ENCODE measurements around the gene ARF6.
A peak's percentile ranks its signal among the peaks of the same experiment; 100 is the strongest.
"Not testable (repeated sequence)": the region's sequence is repeated elsewhere in the genome, so short reads cannot be mapped to it uniquely, and the experiment has no call there.

The ARF6 gene

GRCh38 chr14:49907186-49907585, 14.3 kb downstream of the ARF6 start:
- DNase-seq (ENCODE audit: low read depth) = no peak

DNA sequence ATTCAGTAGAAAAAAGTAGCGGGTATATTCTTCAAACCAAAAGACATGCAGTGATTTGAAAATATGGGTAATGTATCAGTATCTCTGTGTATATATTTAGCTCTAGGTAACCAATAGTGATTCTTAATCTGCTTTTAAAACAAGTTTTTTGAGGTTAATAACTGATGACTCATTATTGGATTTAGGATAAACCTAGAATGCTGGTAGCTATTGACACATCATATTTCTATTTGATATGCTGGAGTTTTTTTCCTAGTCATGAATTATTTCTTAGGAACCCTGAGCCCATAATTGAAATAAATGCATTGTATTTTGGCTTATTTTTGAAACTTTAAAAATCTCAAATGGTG, 15.5 kb downstream of the ARF6 start:
- no peak for DNase-seq (ENCODE audit: low read depth)

DNA sequence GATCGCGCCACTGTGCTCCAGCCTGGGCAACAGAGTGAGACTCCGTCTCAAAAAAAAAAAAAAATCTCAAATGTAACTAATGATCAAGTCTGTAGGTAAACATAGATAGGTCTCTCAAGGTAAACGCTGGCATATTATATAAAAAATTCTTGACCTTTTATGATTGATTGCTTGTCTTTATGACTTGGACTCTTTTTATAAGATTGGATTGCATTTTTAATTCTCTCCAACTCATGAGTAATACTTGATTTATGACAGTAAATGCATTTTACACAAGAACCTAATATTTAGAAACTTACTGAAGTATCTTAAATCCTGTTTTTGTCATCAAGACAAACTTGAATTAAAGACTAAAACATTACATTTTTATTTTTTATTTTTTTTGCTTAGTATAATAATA, 16.1 kb downstream of the ARF6 start:
- DNase-seq (ENCODE audit: low read depth) = no peak

- DNase-seq (ENCODE audit: low read depth) = no peak
Observed at GRCh38 chr14:49915085-49915484, 22.2 kb downstream of the ARF6 start.

- DNase-seq (ENCODE audit: low read depth) = no peak
Observed at GRCh38 chr14:49918706-49919105, 25.8 kb downstream of the ARF6 start.

GRCh38 chr14:49919825-49920659, 27.2 kb downstream of the ARF6 start:
- no peak for DNase-seq (ENCODE audit: low read depth)

DNA sequence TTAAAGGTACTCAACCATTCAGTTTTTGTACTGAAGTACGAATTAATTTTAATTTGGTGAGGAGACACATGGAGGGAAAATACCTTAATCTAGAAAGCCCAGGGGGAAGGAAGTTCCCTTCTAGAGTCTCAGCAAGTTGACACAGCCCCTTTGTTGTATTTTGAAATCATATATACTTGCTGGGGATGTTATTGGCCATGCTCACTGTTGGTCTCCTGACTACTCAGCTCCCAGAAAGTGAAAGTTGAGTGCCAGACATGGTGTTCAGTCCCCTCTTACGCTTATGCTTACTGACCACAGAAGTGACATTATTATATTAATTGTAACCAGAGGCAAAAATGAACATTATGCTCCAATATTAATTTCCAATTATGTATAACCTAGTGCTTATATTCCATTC, 28.1 kb downstream of the ARF6 start:
- no peak for DNase-seq (ENCODE audit: low read depth)

GRCh38 chr14:49921401-49921800, 28.5 kb downstream of the ARF6 start:
- DNase-seq (ENCODE audit: low read depth) = no peak

DNA sequence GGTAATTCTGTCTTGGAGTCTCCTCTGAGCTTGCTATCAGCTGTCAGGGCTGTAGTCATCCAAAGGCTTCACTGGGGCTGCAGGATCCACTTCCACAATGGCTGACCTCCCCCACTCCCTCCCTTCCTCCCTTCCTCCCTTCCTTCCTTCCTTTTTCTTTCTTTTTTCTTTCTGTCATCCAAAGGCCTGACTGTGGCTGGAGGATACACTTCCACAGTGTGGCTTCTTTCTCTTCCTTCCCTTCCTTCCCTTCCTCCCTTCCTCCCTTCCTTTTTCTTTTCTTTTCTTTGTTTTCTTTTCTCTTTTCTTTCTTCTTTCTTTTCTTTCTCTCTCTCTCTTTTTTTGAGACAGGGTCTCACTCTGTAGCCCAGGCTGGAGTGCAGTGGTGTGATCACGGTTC, 30.6 kb downstream of the ARF6 start:
- no peak for DNase-seq (ENCODE audit: low read depth)

GRCh38 chr14:49923881-49924280, 31.0 kb downstream of the ARF6 start:
- no peak for DNase-seq (ENCODE audit: low read depth)

DNA sequence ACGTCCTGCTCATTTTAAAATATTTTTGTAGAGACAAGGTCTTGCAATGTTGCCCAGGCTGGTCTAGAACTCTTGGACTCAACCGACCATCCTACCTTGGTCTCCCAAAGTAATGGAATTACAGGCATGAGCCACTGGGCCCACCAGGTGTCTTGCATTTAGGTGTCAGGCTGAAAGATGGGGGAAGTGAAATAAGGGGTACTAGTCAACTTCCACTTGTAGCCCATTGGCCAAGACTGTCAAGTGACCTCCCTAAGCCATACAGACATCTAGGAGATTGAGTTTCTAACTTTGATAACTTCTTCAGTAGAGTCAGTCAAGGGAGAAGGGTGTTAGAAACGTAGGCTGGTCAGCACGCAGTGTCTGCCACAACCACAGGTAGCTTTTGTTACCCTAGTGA, 32.0 kb downstream of the ARF6 start:
- DNase-seq (ENCODE audit: low read depth) = no peak

DNA sequence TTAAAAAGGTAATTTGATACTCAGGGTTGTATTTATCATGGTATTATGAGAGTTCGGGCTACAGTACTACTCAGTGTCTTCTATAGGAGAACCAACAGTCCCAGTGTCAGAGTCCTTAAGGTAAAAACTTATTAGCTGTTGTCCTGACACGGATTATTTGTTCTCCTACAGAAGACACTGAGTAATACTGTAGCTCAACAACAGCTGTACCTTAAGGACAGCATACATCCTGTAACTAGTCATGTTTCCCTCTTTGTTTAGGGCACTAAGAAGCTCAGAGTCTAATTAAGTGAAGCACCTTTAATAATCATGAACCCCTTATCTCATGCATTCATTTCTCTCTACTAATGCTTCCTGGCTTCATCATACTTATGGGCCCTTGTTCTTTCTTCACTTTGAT, 33.9 kb downstream of the ARF6 start:
- DNase-seq (ENCODE audit: low read depth) = no peak

DNA sequence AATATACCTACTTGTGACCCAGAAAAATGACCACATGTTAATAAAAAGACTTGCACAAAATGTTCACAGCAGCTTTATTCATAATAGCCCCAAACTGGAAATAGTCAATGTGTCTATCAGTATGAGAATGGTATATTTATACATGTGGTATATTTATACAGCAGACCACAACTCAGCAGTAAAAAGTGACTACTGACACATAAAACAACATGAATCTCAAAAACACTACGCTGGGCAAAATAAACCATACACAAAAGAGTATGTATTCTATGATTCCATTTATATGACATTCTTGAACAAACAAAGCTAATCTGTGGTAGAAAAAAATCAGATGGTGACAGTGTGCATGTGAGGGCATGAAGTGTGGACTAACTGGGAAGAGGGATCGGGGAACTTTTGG, 35.1 kb downstream of the ARF6 start:
- peak; percentile 35 for DNase-seq (ENCODE audit: low read depth)

DNA sequence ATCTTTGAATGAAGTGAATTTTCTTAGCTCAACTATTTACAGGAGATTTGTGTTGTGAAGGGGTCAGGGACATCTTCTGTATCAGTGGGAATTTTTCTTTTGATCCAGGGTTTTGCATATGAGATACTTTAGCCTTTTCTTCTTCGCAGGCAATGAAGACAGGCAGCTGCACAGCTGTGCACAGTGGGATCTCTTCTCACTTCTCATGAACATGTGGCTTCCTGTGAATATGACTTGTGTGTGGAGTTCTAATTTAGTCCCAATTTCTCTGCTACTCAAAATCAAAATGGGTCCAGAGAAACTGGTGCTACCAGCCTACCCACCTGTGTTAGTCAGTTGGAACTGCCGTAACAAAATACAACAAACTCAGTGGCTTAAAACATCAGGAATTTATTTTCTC, 37.8 kb downstream of the ARF6 start:
- no peak for DNase-seq (ENCODE audit: low read depth)

DNA sequence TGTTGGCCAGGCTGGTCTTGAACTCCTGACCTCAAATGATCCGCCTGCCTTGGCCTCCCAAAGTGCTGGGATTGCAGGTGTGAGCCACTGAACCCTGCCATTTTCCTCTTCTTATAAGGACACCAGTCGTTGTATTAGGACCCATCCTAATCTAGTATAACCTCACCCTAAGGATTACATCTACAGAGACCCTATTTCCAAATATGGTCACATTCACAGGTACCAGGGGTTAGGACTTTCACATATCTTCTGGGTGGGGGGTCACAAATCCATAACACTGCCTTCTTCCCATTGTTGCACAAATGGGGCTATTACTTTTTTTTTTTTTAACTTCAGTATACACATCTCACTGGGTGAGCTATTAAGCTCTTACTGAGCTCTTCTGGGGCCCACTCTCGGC, 38.6 kb downstream of the ARF6 start:
- DNase-seq (ENCODE audit: low read depth) = no peak

GRCh38 chr14:49933128-49933527, 40.2 kb downstream of the ARF6 start:
- no peak for DNase-seq (ENCODE audit: low read depth)

DNA sequence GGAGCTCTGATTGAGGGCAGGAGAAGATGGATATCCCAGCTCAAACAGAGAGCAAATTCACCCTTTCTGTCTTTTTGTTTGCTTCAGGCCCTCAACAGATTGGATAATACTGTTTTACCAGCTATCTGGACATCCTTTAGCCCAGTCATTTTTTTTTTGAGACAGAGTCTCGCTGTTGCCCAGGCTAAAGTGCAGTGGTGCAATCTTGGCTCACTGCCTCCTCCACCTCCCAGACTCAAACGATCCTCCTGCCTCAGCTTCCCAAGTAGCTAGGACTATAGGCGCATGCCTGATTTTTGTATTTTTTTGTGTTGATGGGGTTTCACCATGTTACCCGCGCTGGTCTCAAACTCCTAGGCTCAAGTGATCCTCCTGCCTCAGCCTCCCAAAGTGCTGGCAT, 40.8 kb downstream of the ARF6 start:
- DNase-seq (ENCODE audit: low read depth) = no peak

DNA sequence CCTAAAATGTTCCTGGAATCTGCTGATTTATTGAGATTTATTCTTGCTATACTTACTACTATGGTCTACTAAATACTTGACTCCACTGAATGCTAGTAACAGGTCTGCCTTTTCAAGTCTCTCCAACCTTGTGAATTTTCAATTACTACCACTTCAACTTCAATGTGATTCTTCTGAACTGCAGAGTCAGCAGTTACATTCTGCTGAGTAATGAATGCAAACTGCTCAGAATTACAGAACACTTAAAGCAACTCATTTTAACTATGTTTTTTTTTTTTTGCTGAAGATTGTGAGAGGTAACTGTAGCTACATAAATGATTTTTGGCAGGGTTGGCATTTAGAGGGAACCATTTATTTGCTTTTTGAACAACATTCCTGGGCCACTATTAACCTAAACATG, 41.8 kb downstream of the ARF6 start:
- DNase-seq (ENCODE audit: low read depth) = peak; percentile 9

GRCh38 chr14:49935526-49935925, 42.6 kb downstream of the ARF6 start:
- DNase-seq (ENCODE audit: low read depth) = no peak

GRCh38 chr14:49936246-49936645, 43.4 kb downstream of the ARF6 start:
- DNase-seq (ENCODE audit: low read depth) = not testable (repeated sequence)

DNA sequence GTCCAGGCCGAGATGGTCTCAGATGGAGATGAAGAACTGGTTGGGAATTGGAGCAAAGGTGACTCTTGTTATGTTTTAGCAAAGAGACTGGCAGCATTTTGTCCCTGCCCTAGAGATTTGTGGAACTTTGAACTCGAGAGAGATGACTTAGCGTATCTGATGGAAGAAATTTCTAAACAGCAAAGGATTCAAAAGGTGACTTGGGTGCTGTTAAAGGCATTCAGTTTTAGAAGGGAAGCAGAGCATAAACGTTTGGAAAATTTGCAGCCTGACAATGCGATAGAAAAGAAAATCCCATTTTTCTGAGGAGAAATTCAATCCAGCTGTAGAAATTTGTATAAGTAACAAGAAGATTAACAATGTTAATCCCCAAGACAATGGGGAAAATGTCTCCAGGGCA, 44.0 kb downstream of the ARF6 start:
- not testable (repeated sequence) for DNase-seq (ENCODE audit: low read depth)

DNA sequence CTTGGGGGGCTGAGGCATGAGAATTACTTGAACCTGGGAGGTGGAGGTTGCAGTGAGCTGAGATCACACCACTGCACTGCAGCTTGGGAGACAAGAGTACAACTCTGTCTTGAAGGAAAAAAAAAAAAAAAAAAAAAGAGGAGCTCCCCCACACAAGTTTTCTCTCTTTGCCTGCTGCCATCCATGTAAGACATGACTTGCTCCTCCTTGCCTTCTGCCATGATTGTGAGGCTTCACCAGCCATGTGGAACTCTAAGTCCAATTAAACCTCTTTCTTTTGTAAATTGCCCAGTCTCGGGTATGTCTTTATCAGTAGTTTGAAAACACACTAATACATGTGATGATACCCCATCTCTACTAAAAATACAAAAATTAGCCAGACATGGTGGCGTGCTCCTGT, 46.3 kb downstream of the ARF6 start:
- DNase-seq (ENCODE audit: low read depth) = not testable (repeated sequence)

- no peak for DNase-seq (ENCODE audit: low read depth)
Observed at GRCh38 chr14:49939884-49940510, 47.1 kb downstream of the ARF6 start.

Measured in EH (cell line).